ENCODE data around the gene TBC1D5. TPM values are rescaled to one million over a fixed set of nuclear protein-coding genes. Genes with fewer than 3 reads are reported as not detected.

The TBC1D5 gene
- total RNA-seq, 1 donor = 145 TPM

DNA sequence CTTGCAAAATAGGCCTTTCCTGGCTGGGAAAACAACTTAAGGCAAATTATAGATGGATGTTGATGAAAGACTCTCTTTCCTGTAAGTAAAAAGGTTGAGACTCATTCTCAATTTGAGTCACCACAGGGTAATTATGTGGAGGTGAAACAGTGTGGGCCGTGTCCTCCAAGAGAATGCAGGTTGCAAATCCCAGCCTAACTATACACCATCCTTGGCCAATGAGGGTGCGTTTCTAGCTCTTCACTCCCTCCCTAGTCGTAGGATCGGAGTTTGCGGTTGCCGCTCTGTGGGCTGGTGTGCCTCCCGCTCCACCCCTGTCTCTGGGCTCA lies 597.8 kb downstream of the TBC1D5 start:
- no peak overlapping the region for H3K4me3 ChIP-seq (ENCODE audit: low read depth, low read length)
- DNase-seq (ENCODE audit: low read depth) = no peak
- TF ChIP-seq, protein P1, sequence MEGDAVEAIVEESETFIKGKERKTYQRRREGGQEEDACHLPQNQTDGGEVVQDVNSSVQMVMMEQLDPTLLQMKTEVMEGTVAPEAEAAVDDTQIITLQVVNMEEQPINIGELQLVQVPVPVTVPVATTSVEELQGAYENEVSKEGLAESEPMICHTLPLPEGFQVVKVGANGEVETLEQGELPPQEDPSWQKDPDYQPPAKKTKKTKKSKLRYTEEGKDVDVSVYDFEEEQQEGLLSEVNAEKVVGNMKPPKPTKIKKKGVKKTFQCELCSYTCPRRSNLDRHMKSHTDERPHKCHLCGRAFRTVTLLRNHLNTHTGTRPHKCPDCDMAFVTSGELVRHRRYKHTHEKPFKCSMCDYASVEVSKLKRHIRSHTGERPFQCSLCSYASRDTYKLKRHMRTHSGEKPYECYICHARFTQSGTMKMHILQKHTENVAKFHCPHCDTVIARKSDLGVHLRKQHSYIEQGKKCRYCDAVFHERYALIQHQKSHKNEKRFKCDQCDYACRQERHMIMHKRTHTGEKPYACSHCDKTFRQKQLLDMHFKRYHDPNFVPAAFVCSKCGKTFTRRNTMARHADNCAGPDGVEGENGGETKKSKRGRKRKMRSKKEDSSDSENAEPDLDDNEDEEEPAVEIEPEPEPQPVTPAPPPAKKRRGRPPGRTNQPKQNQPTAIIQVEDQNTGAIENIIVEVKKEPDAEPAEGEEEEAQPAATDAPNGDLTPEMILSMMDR (IDR thresholded peaks at IDR 0.05; ENCODE audit: insufficient read depth, low read length) = no peak

DNA sequence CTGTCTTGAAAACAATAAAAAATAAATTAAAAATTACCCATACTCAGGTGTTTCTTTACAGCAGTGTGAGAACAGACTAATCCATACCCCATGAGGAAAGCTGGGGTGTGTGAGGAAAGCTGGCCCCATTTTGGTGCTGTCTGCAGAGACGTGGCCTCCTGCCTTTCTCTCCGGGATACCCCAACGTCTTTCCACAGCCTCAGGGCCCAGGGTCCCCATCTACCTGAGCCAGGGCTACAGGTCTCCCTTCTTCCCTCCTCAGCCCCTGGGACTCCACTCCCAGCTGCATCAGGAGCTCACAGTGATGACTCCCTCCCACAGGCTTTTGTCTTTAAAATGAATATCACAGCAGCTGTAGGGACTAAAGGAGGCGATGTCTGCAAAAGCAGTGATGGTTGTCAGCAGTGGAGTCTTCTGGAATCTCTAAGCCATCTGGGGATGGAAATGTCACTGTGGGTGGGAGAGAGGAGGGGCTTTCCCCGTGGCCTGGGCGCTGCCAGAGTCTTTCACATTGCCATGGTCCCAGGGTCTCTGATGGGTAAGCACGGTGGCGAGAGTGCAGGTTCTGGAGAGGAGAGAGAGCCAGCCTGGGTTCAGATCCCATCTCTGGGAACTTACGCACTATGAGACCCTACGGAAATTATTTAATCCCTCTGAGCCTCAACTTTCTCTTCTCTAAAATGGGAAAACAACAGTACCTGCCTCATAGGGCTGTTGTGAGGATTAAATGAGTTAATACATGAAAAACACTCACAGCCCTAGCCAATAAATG lies 598.4 kb downstream of the TBC1D5 start:
- H3K4me3 ChIP-seq (ENCODE audit: low read depth, low read length) = no peak overlapping the region
- no peak for DNase-seq (ENCODE audit: low read depth)
- TF ChIP-seq, protein P1 (IDR thresholded peaks at IDR 0.05; ENCODE audit: insufficient read depth, low read length) = no peak

DNA sequence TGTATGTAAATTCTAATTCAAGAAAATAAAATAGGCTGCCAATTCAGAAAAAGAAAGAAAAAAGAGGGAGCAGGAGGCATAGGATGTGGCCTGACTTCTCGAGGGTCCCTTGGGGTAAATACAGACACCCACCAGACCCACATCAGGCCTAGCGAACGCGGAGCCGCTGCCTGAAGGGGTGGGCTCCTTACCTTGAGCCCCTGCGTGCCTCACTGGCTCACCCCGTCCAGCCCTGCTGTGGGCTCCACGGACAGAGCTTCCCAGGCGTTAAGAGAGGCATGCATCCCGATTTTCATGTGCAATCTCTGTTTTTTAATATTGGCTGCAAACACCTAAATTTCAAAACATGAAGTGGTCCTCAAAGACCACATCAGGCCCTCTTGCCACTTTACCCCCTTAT lies 599.9 kb downstream of the TBC1D5 start:
- H3K4me3 ChIP-seq (ENCODE audit: low read depth, low read length) = no peak overlapping the region
- TF ChIP-seq, protein P1 (IDR thresholded peaks at IDR 0.05; ENCODE audit: insufficient read depth, low read length) = no peak
- DNase-seq (ENCODE audit: low read depth) = no peak

DNA sequence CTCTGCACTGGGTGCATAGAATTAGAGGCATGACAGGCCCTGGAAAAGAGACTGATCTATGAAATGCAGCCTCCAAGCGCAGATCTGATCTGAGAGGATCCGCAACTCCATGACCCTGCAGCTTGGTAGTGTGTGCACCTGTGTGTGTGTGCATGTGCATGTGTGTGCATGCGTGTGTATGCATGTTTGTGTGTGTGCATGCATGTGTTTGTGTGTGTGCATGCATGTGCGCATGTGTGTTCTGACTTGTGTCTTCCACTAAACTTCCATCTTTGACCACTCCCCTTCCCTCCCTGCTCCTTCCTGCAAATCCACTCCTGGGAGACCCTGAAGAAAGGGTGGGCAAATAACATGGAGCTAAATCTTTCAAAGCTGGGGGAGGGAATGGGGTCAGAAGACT lies 600.7 kb downstream of the TBC1D5 start:
- no peak for DNase-seq (ENCODE audit: low read depth)
- TF ChIP-seq, protein P1 (IDR thresholded peaks at IDR 0.05; ENCODE audit: insufficient read depth, low read length) = no peak
- H3K4me3 ChIP-seq (ENCODE audit: low read depth, low read length) = no peak overlapping the region

DNA sequence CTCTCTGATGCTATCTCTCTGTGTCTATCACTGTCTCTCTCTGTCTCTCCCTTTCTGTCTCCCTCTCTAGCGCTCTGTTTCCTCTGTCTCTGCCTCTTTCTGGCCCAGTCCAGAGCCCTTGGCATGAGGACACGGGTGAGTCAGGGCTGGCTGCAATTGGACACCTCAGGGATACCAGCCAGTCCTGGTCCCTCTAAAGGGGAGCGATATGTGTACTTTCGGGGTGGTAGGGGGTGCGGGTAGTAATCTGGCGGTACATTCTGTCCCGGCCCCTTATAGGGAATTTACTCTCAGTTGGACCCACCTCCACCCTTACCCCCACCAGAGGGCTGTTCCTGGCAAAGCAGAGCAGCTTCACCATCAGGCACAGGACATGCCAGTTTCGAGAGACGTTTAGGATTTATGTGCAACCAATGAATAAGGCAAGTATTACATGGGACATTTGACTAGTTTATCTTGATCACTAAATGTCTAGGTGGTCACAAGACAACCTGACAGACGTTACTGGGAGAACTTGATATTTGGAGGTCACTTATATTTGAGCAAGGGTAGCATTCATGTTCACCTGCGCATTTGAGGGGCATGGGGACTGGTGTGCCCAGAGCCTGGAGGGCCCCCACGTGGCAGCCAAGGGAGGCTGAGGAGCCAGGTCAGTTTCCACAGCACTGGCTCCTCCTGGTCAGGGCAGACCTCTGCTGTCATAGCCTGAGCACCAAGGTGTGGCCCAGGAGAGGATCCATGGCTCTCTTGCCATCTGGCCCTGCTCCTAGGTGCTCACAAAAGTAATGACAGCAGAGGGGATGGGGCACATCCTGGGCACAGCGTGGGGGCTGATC lies 601.5 kb downstream of the TBC1D5 start:
- peak; percentile 63 for DNase-seq (ENCODE audit: low read depth)
- TF ChIP-seq, protein P1 (IDR thresholded peaks at IDR 0.05; ENCODE audit: insufficient read depth, low read length) = no peak
- no peak overlapping the region for H3K4me3 ChIP-seq (ENCODE audit: low read depth, low read length)

DNA sequence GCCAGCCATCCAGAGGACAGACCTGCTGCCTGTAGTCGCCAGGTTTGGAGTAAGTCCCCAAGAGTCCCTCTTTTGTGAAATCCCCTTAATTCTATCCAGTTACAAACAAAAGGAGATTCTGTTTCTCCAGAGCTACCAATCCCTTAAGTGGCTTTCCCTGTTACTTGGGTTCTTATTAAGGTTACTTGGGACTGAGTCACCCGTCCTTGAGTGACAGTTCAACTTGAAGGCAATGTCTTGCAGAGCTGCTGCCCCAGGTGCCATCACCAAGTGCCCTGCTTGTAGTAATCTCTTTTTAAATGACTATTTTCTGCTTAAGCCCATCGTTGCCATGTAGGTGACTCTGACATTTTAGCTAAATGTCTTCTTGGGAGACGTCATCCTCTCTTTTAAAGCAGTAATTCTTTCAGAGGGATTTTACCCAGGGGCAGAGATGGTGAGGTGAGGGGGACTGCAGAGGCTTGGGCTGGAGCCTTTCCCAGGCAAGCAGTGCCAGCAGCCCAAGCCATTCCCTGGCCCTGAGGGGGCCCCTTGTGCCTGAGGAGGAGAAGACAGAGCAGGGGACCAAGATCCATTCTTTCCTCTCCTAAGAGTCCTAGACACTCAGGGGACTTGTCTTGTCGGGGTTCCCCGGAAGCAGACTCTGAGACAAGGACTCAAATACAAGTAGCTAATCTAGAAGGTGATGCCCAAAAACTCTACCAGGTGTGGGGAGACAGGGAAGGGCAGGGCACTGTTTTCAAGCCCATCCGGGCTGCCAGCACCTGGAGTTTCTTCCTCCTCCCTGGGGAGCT lies 604.0 kb downstream of the TBC1D5 start:
- no peak for DNase-seq (ENCODE audit: low read depth)
- TF ChIP-seq, protein P1 (IDR thresholded peaks at IDR 0.05; ENCODE audit: insufficient read depth, low read length) = no peak
- no peak overlapping the region for H3K4me3 ChIP-seq (ENCODE audit: low read depth, low read length)
